ENCODE measurements around the gene KRT86.

Gene KRT86

DNA sequence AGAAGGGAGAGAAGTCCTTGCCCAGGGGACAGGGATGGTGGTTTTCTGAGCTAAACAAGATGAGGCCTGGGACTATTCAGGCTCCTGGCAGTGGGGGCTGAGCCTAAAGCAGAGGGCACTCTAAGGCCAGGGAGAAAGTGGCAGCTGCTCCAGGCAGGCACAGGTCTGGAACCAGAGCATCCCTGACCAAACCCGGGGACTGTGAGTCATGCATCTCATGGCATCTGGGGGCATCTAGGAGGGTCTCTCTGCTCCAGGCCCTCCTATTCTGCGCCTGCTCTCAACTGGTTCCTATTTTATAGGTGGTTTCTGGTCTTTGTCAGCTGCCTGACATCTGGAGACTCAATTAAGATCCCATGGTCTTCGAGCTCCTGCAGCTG lies 29.8 kb upstream of the KRT86 start:
- TF ChIP-seq NFIC (IDR thresholded peaks at IDR 0.05) (no peak), RAD21 (IDR thresholded peaks at IDR 0.05; ENCODE audit: low read depth) (peak; percentile 19; the same call in 1 of the 2 replicates)

DNA sequence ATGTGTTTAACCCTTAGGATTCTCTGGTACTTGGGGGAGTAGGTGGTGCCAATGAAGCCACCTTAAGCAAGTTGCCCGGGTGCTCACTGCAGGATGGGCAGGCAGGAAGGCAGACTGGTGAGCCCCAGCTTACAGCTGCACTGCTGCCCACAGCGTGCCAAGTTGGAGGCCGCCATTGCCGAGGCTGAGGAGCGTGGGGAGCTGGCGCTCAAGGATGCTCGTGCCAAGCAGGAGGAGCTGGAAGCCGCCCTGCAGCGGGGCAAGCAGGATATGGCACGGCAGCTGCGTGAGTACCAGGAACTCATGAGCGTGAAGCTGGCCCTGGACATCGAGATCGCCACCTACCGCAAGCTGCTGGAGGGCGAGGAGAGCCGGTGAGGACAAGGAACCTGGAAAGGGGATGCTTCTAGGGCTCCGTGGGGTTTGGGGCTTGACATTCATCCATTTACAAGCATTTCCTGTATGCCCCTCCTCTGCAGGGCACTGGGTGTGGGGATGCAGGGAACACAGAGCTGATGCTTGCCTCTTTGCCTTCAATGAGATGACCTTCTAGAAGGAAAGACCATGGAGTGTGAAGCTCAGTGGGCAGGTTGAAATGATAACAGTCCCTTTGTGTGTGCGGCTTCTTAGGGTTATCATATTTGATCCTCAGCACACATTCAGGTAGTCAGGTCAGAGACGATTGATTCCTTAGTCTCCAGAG lies 29.0 kb upstream of the KRT86 start:
- no peak for TF ChIP-seq NFIC (IDR thresholded peaks at IDR 0.05)
- TF ChIP-seq EGR1 (IDR thresholded peaks at IDR 0.05): no peak
- TF ChIP-seq ZBTB7A (IDR thresholded peaks at IDR 0.05; ENCODE audit: low read depth): no peak
- TF ChIP-seq RAD21 (IDR thresholded peaks at IDR 0.05; ENCODE audit: low read depth): no peak
- TF ChIP-seq, protein P1, sequence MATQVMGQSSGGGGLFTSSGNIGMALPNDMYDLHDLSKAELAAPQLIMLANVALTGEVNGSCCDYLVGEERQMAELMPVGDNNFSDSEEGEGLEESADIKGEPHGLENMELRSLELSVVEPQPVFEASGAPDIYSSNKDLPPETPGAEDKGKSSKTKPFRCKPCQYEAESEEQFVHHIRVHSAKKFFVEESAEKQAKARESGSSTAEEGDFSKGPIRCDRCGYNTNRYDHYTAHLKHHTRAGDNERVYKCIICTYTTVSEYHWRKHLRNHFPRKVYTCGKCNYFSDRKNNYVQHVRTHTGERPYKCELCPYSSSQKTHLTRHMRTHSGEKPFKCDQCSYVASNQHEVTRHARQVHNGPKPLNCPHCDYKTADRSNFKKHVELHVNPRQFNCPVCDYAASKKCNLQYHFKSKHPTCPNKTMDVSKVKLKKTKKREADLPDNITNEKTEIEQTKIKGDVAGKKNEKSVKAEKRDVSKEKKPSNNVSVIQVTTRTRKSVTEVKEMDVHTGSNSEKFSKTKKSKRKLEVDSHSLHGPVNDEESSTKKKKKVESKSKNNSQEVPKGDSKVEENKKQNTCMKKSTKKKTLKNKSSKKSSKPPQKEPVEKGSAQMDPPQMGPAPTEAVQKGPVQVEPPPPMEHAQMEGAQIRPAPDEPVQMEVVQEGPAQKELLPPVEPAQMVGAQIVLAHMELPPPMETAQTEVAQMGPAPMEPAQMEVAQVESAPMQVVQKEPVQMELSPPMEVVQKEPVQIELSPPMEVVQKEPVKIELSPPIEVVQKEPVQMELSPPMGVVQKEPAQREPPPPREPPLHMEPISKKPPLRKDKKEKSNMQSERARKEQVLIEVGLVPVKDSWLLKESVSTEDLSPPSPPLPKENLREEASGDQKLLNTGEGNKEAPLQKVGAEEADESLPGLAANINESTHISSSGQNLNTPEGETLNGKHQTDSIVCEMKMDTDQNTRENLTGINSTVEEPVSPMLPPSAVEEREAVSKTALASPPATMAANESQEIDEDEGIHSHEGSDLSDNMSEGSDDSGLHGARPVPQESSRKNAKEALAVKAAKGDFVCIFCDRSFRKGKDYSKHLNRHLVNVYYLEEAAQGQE (IDR thresholded peaks at IDR 0.05; ENCODE audit: low read depth): no peak
- no peak for TF ChIP-seq TCF12 (IDR thresholded peaks at IDR 0.05; ENCODE audit: low read depth)
- no peak for TF ChIP-seq CEBPB (IDR thresholded peaks at IDR 0.05)
- TF ChIP-seq TEAD4 (IDR thresholded peaks at IDR 0.05): no peak
- no peak for TF ChIP-seq FOXM1 (IDR thresholded peaks at IDR 0.05; ENCODE audit: borderline replicate concordance, low read depth)

DNA sequence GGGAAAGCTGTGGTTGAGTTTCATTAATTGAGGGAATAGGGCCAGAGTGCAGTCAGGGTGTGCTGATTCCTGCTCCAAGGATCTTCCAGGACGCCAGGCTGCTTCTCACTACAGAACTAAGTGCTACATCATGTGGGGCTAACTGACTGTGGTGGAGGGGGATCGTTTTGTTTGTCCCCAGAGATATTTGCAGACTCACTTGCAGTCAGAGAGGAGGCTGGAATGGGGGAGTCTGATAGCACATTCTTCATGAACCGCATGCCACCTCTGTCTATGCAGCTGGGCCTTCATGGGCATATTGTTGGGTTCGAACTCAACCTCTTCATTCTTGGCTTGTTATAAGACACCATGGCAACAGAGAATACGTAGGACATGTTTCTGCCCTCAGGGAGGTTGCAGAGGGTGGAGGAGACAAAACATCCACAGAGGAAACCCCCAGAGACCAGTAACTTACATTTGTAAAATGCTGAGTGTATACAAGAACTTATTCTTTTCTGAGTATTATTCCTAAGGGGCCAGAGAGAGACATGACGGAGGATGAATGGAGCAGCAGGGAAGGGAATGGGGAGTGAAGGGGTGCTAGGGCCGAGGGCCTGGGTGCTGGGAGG lies 28.4 kb upstream of the KRT86 start:
- TF ChIP-seq ZBTB7A (IDR thresholded peaks at IDR 0.05; ENCODE audit: low read depth): no peak

DNA sequence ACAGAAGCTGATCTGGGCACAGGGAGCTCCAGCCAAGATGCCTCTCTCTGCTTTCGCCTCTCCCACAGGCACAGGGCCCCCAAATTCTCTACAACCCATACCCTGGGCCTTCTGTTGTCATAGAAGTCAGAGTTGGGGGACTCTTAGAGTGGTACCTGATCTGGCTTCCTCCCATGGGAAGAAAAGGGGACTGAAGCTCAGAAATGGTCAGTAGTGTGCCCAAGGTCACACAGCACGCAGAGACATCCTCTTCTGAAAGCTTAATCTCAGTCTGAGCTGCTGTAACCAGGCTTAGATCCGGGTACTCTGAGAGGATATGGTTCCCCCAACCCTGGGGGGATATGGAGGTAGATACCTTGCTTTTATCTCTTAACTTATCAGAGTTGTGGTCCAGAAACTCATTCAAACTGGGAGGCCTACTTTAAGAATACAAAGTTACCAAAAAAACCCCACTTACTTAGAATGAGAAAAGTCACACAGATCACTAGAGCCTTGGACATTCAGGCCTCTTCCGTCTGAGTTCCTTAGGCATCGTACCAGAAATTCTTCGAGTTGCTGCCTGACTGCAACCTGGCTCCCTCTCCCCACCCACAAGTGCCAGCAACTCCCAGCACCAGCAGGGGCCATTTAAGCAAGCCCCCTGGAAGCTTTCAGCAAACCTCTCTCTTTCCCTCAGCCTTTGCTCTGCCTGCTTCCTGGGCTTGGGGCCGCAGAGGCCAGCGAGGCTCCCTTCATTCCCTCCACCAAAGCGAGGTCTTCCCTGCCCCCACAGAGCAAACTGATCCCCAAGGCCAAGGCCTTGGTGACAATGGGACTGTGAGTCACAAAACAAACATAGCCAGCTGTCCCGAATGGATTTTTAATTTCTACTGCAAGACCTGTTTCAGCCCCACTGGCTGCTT lies 27.5 kb upstream of the KRT86 start:
- TF ChIP-seq RAD21 (IDR thresholded peaks at IDR 0.05; ENCODE audit: low read depth): peak; percentile 32; the same call in 1 of the 2 replicates
- TF ChIP-seq, protein P2, sequence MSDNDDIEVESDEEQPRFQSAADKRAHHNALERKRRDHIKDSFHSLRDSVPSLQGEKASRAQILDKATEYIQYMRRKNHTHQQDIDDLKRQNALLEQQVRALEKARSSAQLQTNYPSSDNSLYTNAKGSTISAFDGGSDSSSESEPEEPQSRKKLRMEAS (IDR thresholded peaks at IDR 0.05): peak; percentile 61
- no peak for TF ChIP-seq CREB1 (IDR thresholded peaks at IDR 0.05; ENCODE audit: low read depth)
- 0 out of 2 replicates have a peak, but pooled peaks have one; percentile 30 for TF ChIP-seq EGR1 (IDR thresholded peaks at IDR 0.05)
- peak; percentile 48; the same call in 1 of the 2 replicates for TF ChIP-seq TAF1 (IDR thresholded peaks at IDR 0.05; ENCODE audit: low read depth)
- peak; percentile 90 for TF ChIP-seq NFIC (IDR thresholded peaks at IDR 0.05)
- TF ChIP-seq YY1 (IDR thresholded peaks at IDR 0.05; ENCODE audit: low read depth): peak; percentile 49; the same call in 1 of the 2 replicates
- TF ChIP-seq TCF12 (IDR thresholded peaks at IDR 0.05; ENCODE audit: low read depth): peak; percentile 99
- peak; percentile 74 for TF ChIP-seq TEAD4 (IDR thresholded peaks at IDR 0.05)
- peak; percentile 89 for TF ChIP-seq ZBTB7A (IDR thresholded peaks at IDR 0.05; ENCODE audit: low read depth)
- TF ChIP-seq, protein P1 (IDR thresholded peaks at IDR 0.05; ENCODE audit: low read depth): no peak
- TF ChIP-seq, protein P3, sequence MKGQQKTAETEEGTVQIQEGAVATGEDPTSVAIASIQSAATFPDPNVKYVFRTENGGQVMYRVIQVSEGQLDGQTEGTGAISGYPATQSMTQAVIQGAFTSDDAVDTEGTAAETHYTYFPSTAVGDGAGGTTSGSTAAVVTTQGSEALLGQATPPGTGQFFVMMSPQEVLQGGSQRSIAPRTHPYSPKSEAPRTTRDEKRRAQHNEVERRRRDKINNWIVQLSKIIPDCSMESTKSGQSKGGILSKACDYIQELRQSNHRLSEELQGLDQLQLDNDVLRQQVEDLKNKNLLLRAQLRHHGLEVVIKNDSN (IDR thresholded peaks at IDR 0.05): no peak; the same call in 1 of the 2 replicates
- TF ChIP-seq EP300 (IDR thresholded peaks at IDR 0.05; ENCODE audit: borderline replicate concordance): peak; percentile 95
- peak; percentile 59 for TF ChIP-seq CEBPB (IDR thresholded peaks at IDR 0.05)
- peak; percentile 88; the same call in 1 of the 2 replicates for TF ChIP-seq FOXM1 (IDR thresholded peaks at IDR 0.05; ENCODE audit: borderline replicate concordance, low read depth)

DNA sequence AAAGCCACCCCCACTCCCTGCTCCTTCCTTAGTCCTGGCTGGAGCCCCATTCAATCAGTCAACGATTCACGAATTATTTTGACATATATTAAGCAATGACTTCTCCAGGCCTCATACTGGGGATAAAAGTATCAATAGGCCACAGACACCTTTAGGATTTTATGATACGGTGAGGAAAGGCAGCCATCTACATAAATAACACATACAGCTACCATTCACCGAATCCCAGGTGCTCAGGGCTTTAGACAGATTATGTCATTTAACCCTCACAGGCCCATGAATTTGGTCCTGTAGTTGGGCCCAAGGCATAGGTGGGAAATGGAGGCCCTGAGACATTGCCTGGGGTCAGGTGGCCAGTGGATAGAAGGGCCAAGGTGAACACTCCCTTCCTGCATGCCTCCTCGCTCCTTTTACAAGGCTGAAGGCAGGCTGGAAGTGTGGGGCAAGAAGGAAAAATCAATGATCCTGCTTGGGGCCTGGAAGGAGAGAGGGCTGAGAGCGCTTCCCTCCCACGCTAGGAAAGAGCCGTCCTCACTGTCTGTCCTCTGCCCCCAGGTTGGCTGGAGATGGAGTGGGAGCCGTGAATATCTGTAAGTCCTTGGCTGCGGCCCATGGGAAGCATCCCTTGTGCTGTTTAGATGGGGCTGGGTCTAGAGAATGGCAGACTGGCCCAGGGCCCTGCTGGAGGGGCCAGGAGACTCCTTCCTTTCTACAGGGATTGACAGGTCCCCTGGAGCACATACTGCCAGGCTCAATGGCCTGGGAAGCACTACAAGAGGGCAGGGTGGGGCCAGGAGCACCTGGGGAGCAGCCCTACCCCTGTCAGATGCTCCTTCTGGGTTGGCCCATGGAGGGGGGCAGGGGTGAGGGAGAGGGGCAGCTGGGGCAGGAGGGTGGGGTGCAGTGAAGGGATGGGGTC lies 26.6 kb upstream of the KRT86 start:
- TF ChIP-seq CEBPB (IDR thresholded peaks at IDR 0.05): 0 out of 2 replicates have a peak, but pooled peaks have one; percentile 1
- TF ChIP-seq RAD21 (IDR thresholded peaks at IDR 0.05; ENCODE audit: low read depth): no peak
